Measurements from ENCODE around the gene SMIM10L2A. TPM values are rescaled to one million over a fixed set of nuclear protein-coding genes. Genes with fewer than 3 reads are reported as not detected.

Gene SMIM10L2A
- polyA plus RNA-seq, 1 experiment: 0.04 TPM

DNA sequence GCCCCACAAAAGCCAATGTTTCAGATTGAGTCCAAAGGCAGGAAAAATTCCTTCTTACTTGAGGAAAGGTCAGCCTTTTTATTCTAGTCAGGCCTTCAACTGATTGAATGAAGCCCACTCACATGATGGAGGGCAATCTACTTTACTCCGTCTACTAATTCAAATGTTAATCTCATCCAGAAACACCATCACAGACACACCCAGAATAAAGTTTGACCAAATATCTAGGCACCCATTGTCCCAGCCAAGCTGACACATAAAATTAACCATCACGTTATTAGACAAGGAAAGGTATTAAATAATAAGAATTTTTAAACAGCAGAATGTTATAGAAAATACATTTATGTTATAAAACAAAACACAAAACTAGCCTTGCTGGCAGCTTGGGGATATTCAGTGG lies 32.9 kb upstream of the SMIM10L2A start:
- CTCF ChIA-PET: no interaction called here
- no peak for DNase-seq (ENCODE audit: low read depth, low spot score)
- POLR2A ChIA-PET: no interaction called here
- no peak overlapping the region for H3K27ac ChIP-seq (ENCODE audit: low read depth, low read length)
- TF ChIP-seq, protein P1, sequence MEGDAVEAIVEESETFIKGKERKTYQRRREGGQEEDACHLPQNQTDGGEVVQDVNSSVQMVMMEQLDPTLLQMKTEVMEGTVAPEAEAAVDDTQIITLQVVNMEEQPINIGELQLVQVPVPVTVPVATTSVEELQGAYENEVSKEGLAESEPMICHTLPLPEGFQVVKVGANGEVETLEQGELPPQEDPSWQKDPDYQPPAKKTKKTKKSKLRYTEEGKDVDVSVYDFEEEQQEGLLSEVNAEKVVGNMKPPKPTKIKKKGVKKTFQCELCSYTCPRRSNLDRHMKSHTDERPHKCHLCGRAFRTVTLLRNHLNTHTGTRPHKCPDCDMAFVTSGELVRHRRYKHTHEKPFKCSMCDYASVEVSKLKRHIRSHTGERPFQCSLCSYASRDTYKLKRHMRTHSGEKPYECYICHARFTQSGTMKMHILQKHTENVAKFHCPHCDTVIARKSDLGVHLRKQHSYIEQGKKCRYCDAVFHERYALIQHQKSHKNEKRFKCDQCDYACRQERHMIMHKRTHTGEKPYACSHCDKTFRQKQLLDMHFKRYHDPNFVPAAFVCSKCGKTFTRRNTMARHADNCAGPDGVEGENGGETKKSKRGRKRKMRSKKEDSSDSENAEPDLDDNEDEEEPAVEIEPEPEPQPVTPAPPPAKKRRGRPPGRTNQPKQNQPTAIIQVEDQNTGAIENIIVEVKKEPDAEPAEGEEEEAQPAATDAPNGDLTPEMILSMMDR (IDR thresholded peaks at IDR 0.05; ENCODE audit: low read depth, low read length): no peak
- H3K4me3 ChIP-seq (ENCODE audit: low read depth, low read length): no peak overlapping the region
- no peaks in the 10 kb centered on the region for H3K9me3 ChIP-seq (ENCODE audit: control insufficient read depth, insufficient read depth, low read length)
- no peaks in the 10 kb centered on the region for H3K27me3 ChIP-seq (ENCODE audit: control insufficient read depth, insufficient read depth, low read length)

GRCh38 chrX:135389243-135389642 lies 32.5 kb upstream of the SMIM10L2A start:
- TF ChIP-seq, protein P1 (IDR thresholded peaks at IDR 0.05; ENCODE audit: low read depth, low read length): no peak
- ChIA-PET POLR2A (no interaction called here), CTCF (no interaction called here)
- Histone ChIP-seq H3K27me3 (ENCODE audit: control insufficient read depth, insufficient read depth, low read length) (no peaks in the 10 kb centered on the region), H3K27ac (ENCODE audit: low read depth, low read length) (no peak overlapping the region), H3K4me3 (ENCODE audit: low read depth, low read length) (no peak overlapping the region), H3K9me3 (ENCODE audit: control insufficient read depth, insufficient read depth, low read length) (no peaks in the 10 kb centered on the region)
- no peak for DNase-seq (ENCODE audit: low read depth, low spot score)

- no peak for DNase-seq (ENCODE audit: low read depth, low spot score)
- TF ChIP-seq, protein P1 (IDR thresholded peaks at IDR 0.05; ENCODE audit: low read depth, low read length): no peak
- Histone ChIP-seq H3K27me3 (ENCODE audit: control insufficient read depth, insufficient read depth, low read length) (no peaks in the 10 kb centered on the region), H3K27ac (ENCODE audit: low read depth, low read length) (no peak overlapping the region), H3K4me3 (ENCODE audit: low read depth, low read length) (no peak overlapping the region), H3K9me3 (ENCODE audit: control insufficient read depth, insufficient read depth, low read length) (no peaks in the 10 kb centered on the region)
- CTCF ChIA-PET: interaction anchor here (0.6 kb wide), 1 partner anchor 425 kb away, joined by 3 read pairs; no protein-coding TSS in a partner anchor
- POLR2A ChIA-PET: no interaction called here
These were observed 32.0 kb upstream of the SMIM10L2A start for GRCh38 chrX:135389717-135390116.

GRCh38 chrX:135391734-135392133 lies 30.0 kb upstream of the SMIM10L2A start:
- CTCF ChIA-PET: interaction anchor here (0.8 kb wide), 1 partner anchor 60 kb away, joined by 6 read pairs; no protein-coding TSS in a partner anchor
- H3K4me3 ChIP-seq (ENCODE audit: low read depth, low read length): no peak overlapping the region
- H3K27me3 ChIP-seq (ENCODE audit: control insufficient read depth, insufficient read depth, low read length): no peaks in the 10 kb centered on the region
- POLR2A ChIA-PET: no interaction called here
- no peak overlapping the region for H3K27ac ChIP-seq (ENCODE audit: low read depth, low read length)
- no peaks in the 10 kb centered on the region for H3K9me3 ChIP-seq (ENCODE audit: control insufficient read depth, insufficient read depth, low read length)
- TF ChIP-seq, protein P1 (IDR thresholded peaks at IDR 0.05; ENCODE audit: low read depth, low read length): no peak
- no peak for DNase-seq (ENCODE audit: low read depth, low spot score)

GRCh38 chrX:135393051-135393450 lies 28.7 kb upstream of the SMIM10L2A start:
- Histone ChIP-seq H3K9me3 (ENCODE audit: control insufficient read depth, insufficient read depth, low read length) (no peaks in the 10 kb centered on the region), H3K27me3 (ENCODE audit: control insufficient read depth, insufficient read depth, low read length) (no peaks in the 10 kb centered on the region), H3K4me3 (ENCODE audit: low read depth, low read length) (no peak overlapping the region), H3K27ac (ENCODE audit: low read depth, low read length) (no peak overlapping the region)
- ChIA-PET CTCF (interaction anchor here (0.6 kb wide), 1 partner anchor 42 kb away, joined by 5 read pairs; no protein-coding TSS in a partner anchor), POLR2A (no interaction called here)
- TF ChIP-seq, protein P1 (IDR thresholded peaks at IDR 0.05; ENCODE audit: low read depth, low read length): no peak
- DNase-seq (ENCODE audit: low read depth, low spot score): no peak

All from AG04450 (cell line).